Esophagus squamous epithelium (tissue), 4 donors: ENCODE measurements around the gene CEP170.

ENCODE experiments used
- CTCF ChIP-seq, 6 experiments: fragments of 450-650 bp in 4 of 6; fragments of 200-600 bp in 2 of 6; sonication (generic) in 2 of 6; IDR thresholded peaks; one replicate each; pipeline ENCODE4 v1.5.1; 2016 to 2019; ENCODE audit warnings: antibody characterized with exemption in 6 of 6, mild to moderate bottlenecking in 4 of 6, moderate library complexity in 4 of 6
- POLR2A ChIP-seq, 4 donors: fragments of 450-650 bp; IDR thresholded peaks; one replicate each; pipeline ENCODE4 v1.6.1; 2017; ENCODE audit warnings: antibody characterized with exemption in 4 of 4, mild to moderate bottlenecking in 4 of 4, moderate library complexity in 3 of 4

- no peak for TF ChIP-seq CTCF (IDR thresholded peaks at IDR 0.05)
- no peak for TF ChIP-seq POLR2A (IDR thresholded peaks at IDR 0.05)
These were observed 7.2 kb downstream of the CEP170 start for GRCh38 chr1:243247901-243248300.
